Effector memory CD8-positive, alpha-beta T cell (primary cell): Measurements from ENCODE around the gene LAMB3.

Experiments used
- ATAC-seq: fragments of 150-1000 bp; cut with Tn5 transposase; replicated peaks from 2 replicates; pipeline ENCODE4 v1.10.0; 2021; ENCODE audit warnings: mild to moderate bottlenecking, moderate library complexity
- DNase-seq, 3 experiments: peaks; one replicate each; pipeline ENCODE4 v3.0.0; 2021
- H3K27ac Mint-ChIP-seq, 2 donors: one replicate each; pipeline ENCODE4 v1.8.0; 2022; ENCODE audit warnings: mild to moderate bottlenecking in 2 of 2, mixed read lengths in 2 of 2, moderate library complexity in 2 of 2
- H3K27me3 Mint-ChIP-seq, 2 donors: one replicate each; pipeline ENCODE4 v1.8.0; 2022; ENCODE audit warnings: mixed read lengths in 2 of 2
- H3K36me3 Mint-ChIP-seq: one replicate; pipeline ENCODE4 v1.8.0; 2022; ENCODE audit warnings: mild to moderate bottlenecking, moderate library complexity, mixed read lengths; ENCODE audit not compliant: insufficient read depth
- H3K4me1 Mint-ChIP-seq, 2 donors: one replicate each; pipeline ENCODE4 v1.8.0; 2022; ENCODE audit warnings: low read depth in 2 of 2, mixed read lengths in 2 of 2
- H3K4me3 Mint-ChIP-seq, 2 donors: one replicate each; pipeline ENCODE4 v1.8.0; 2022; ENCODE audit warnings: mild to moderate bottlenecking in 2 of 2, mixed read lengths in 2 of 2, moderate library complexity in 2 of 2
- H3K9me3 Mint-ChIP-seq, 2 donors: one replicate each; pipeline ENCODE4 v1.8.0; 2022; ENCODE audit warnings: mixed read lengths in 2 of 2

LAMB3 gene

GRCh38 chr1:209598227-209598626 lies 54.0 kb downstream of the LAMB3 start:
- peaks cover 4% of the 10 kb centered on the region for H3K36me3 Mint-ChIP-seq
- no peaks in the 10 kb centered on the region for H3K4me1 Mint-ChIP-seq
- H3K27ac Mint-ChIP-seq = no peak overlapping the region
- no peaks in the 10 kb centered on the region for H3K9me3 Mint-ChIP-seq
- DNase-seq (no peak), ATAC-seq (no peak)
- H3K4me3 Mint-ChIP-seq = no peak overlapping the region
- peaks cover 45 to 67% of the 10 kb centered on the region in 2 donors for H3K27me3 Mint-ChIP-seq

- H3K27me3 Mint-ChIP-seq = peaks cover 48 to 74% of the 10 kb centered on the region in 2 donors
- no peak overlapping the region for H3K4me3 Mint-ChIP-seq
- peaks cover 4% of the 10 kb centered on the region for H3K36me3 Mint-ChIP-seq
- DNase-seq (no peak), ATAC-seq (no peak)
- no peak overlapping the region for H3K27ac Mint-ChIP-seq
- no peaks in the 10 kb centered on the region for H3K4me1 Mint-ChIP-seq
- H3K9me3 Mint-ChIP-seq = no peaks in the 10 kb centered on the region
These were observed 54.7 kb downstream of the LAMB3 start for GRCh38 chr1:209597499-209597898.

GRCh38 chr1:209595599-209596285 lies 56.5 kb downstream of the LAMB3 start:
- Mint-ChIP-seq H3K4me1 (no peaks in the 10 kb centered on the region), H3K27ac (no peak overlapping the region), H3K4me3 (no peak overlapping the region), H3K36me3 (peaks cover 4% of the 10 kb centered on the region), H3K27me3 (peaks cover 50 to 84% of the 10 kb centered on the region in 2 donors), H3K9me3 (no peaks in the 10 kb centered on the region)
- ATAC-seq = no peak
- no peak for DNase-seq

- ATAC-seq (no peak), DNase-seq (no peak)
- Mint-ChIP-seq H3K27ac (no peak overlapping the region), H3K36me3 (peaks cover 4% of the 10 kb centered on the region), H3K4me1 (no peaks in the 10 kb centered on the region), H3K27me3 (peaks cover 55 to 84% of the 10 kb centered on the region in 2 donors), H3K4me3 (no peak overlapping the region), H3K9me3 (no peaks in the 10 kb centered on the region)
These were observed 57.2 kb downstream of the LAMB3 start for GRCh38 chr1:209595028-209595427.

- Mint-ChIP-seq H3K27me3 (peaks cover 55 to 84% of the 10 kb centered on the region in 2 donors), H3K4me3 (no peak overlapping the region), H3K4me1 (no peaks in the 10 kb centered on the region), H3K27ac (no peak overlapping the region), H3K9me3 (no peaks in the 10 kb centered on the region), H3K36me3 (peaks cover 4% of the 10 kb centered on the region)
- ATAC-seq (no peak), DNase-seq (no peak)
These were observed 57.8 kb downstream of the LAMB3 start for GRCh38 chr1:209594440-209594839.

GRCh38 chr1:209593747-209594146 lies 58.5 kb downstream of the LAMB3 start:
- Mint-ChIP-seq H3K4me3 (no peak overlapping the region), H3K36me3 (peaks cover 4% of the 10 kb centered on the region), H3K27ac (peak overlapping the region in 1 of 2 donors; percentile 11), H3K4me1 (no peaks in the 10 kb centered on the region), H3K27me3 (peaks cover 49 to 83% of the 10 kb centered on the region in 2 donors), H3K9me3 (no peaks in the 10 kb centered on the region)
- DNase-seq (no peak), ATAC-seq (no peak)

GRCh38 chr1:209590405-209590804 lies 61.8 kb downstream of the LAMB3 start:
- no peak for ATAC-seq
- no peaks in the 10 kb centered on the region for H3K4me1 Mint-ChIP-seq

GRCh38 chr1:209589863-209590262 lies 62.4 kb downstream of the LAMB3 start:
- DNase-seq (no peak), ATAC-seq (no peak)
- H3K36me3 Mint-ChIP-seq = no peaks in the 10 kb centered on the region
- no peaks in the 10 kb centered on the region for H3K9me3 Mint-ChIP-seq
- H3K27ac Mint-ChIP-seq = no peak overlapping the region
- peaks cover 49 to 81% of the 10 kb centered on the region in 2 donors for H3K27me3 Mint-ChIP-seq
- no peak overlapping the region for H3K4me3 Mint-ChIP-seq
- H3K4me1 Mint-ChIP-seq = no peaks in the 10 kb centered on the region

More at GRCh38 chr1:209590405-209590804, 61.8 kb downstream of the LAMB3 start:
- peaks cover 55 to 86% of the 10 kb centered on the region in 2 donors for H3K27me3 Mint-ChIP-seq
- H3K4me3 Mint-ChIP-seq = no peak overlapping the region
- no peak for DNase-seq
- H3K9me3 Mint-ChIP-seq = no peaks in the 10 kb centered on the region
- no peaks in the 10 kb centered on the region for H3K36me3 Mint-ChIP-seq
- H3K27ac Mint-ChIP-seq = no peak overlapping the region

GRCh38 chr1:209589440-209589839 lies 62.8 kb downstream of the LAMB3 start:
- DNase-seq (no peak), ATAC-seq (no peak)
- no peaks in the 10 kb centered on the region for H3K4me1 Mint-ChIP-seq
- no peak overlapping the region for H3K4me3 Mint-ChIP-seq
- no peaks in the 10 kb centered on the region for H3K36me3 Mint-ChIP-seq
- no peak overlapping the region for H3K27ac Mint-ChIP-seq
- no peaks in the 10 kb centered on the region for H3K9me3 Mint-ChIP-seq
- H3K27me3 Mint-ChIP-seq = peaks cover 47 to 77% of the 10 kb centered on the region in 2 donors

- Mint-ChIP-seq H3K27me3 (peaks cover 35 to 60% of the 10 kb centered on the region in 2 donors), H3K9me3 (no peaks in the 10 kb centered on the region), H3K4me1 (no peaks in the 10 kb centered on the region), H3K36me3 (no peaks in the 10 kb centered on the region), H3K4me3 (no peak overlapping the region), H3K27ac (no peak overlapping the region)
- DNase-seq = no peak
- no peak for ATAC-seq
These were observed 64.4 kb downstream of the LAMB3 start for GRCh38 chr1:209587789-209588188.

GRCh38 chr1:209586221-209586740 lies 65.9 kb downstream of the LAMB3 start:
- Mint-ChIP-seq H3K27ac (no peak overlapping the region), H3K36me3 (no peaks in the 10 kb centered on the region), H3K4me1 (no peaks in the 10 kb centered on the region), H3K9me3 (no peaks in the 10 kb centered on the region), H3K4me3 (no peak overlapping the region), H3K27me3 (peaks cover 30 to 47% of the 10 kb centered on the region in 2 donors)
- ATAC-seq (no peak), DNase-seq (no peak)

GRCh38 chr1:209585672-209586071 lies 66.6 kb downstream of the LAMB3 start:
- Mint-ChIP-seq H3K27me3 (peaks cover 30 to 41% of the 10 kb centered on the region in 2 donors), H3K27ac (no peak overlapping the region), H3K4me3 (no peak overlapping the region), H3K9me3 (no peaks in the 10 kb centered on the region), H3K36me3 (no peaks in the 10 kb centered on the region), H3K4me1 (no peaks in the 10 kb centered on the region)
- no peak for ATAC-seq
- no peak for DNase-seq

- Mint-ChIP-seq H3K36me3 (no peaks in the 10 kb centered on the region), H3K4me1 (no peaks in the 10 kb centered on the region), H3K9me3 (no peaks in the 10 kb centered on the region), H3K27me3 (peaks cover 27 to 36% of the 10 kb centered on the region in 2 donors), H3K27ac (no peak overlapping the region), H3K4me3 (no peak overlapping the region)
- DNase-seq = no peak
- ATAC-seq = no peak
These were observed 67.0 kb downstream of the LAMB3 start for GRCh38 chr1:209585197-209585596.

- Mint-ChIP-seq H3K4me1 (no peaks in the 10 kb centered on the region), H3K4me3 (no peak overlapping the region), H3K27me3 (peaks cover 20 to 26% of the 10 kb centered on the region in 2 donors), H3K36me3 (no peaks in the 10 kb centered on the region), H3K27ac (no peak overlapping the region), H3K9me3 (no peaks in the 10 kb centered on the region)
- no peak for ATAC-seq
- DNase-seq = no peak
These were observed 68.0 kb downstream of the LAMB3 start for GRCh38 chr1:209584231-209584672.
